Trophoblast cell (in vitro differentiated cells and primary cell): ENCODE data around the gene AKIRIN2.

Source experiments
- DNase-seq, 2 donors: peaks; one replicate each; pipeline ENCODE4 v3.0.0-alpha.2; 2016
- H2AFZ ChIP-seq: 2 replicates; pipeline ENCODE4 v1.6.1; 2013; ENCODE audit warnings: low read length, moderate library complexity, mild to moderate bottlenecking; ENCODE audit not compliant: insufficient read depth, poor library complexity
- H2AK5ac ChIP-seq: 2 replicates; pipeline ENCODE4 v1.6.1; 2013; ENCODE audit warnings: mild to moderate bottlenecking, low read length
- H2BK120ac ChIP-seq: 2 replicates; pipeline ENCODE4 v1.6.1; 2013; ENCODE audit warnings: low read length, mild to moderate bottlenecking, moderate library complexity; ENCODE audit not compliant: insufficient read depth, poor library complexity
- H2BK12ac ChIP-seq: 2 replicates; pipeline ENCODE4 v1.6.1; 2013; ENCODE audit warnings: mild to moderate bottlenecking, low read length, moderate library complexity
- H2BK5ac ChIP-seq: 2 replicates; pipeline ENCODE4 v1.6.1; 2013; ENCODE audit warnings: low read length, low read depth, moderate library complexity, mild to moderate bottlenecking; ENCODE audit not compliant: poor library complexity
- H3K14ac ChIP-seq: 2 replicates; pipeline ENCODE4 v1.6.1; 2013; ENCODE audit warnings: mild to moderate bottlenecking, low read length
- H3K18ac ChIP-seq: 2 replicates; pipeline ENCODE4 v1.6.1; 2013; ENCODE audit warnings: mild to moderate bottlenecking, low read length
- H3K23ac ChIP-seq: 2 replicates; pipeline ENCODE4 v1.6.1; 2013; ENCODE audit warnings: low read length
- H3K27ac ChIP-seq: 2 replicates; pipeline ENCODE4 v1.5.1; 2013; ENCODE audit warnings: low read depth, mild to moderate bottlenecking, inconsistent platforms, low read length, moderate library complexity
- H3K27me3 ChIP-seq: 2 replicates; pipeline ENCODE4 v1.6.1; 2013; ENCODE audit warnings: inconsistent platforms, mild to moderate bottlenecking, low read length, moderate library complexity; ENCODE audit not compliant: insufficient read depth
- H3K36me3 ChIP-seq, 2 experiments: 1 replicate in 1 of 2; 2 replicates in 1 of 2; pipeline ENCODE4 v1.6.1; 2013; ENCODE audit warnings: low read length in 2 of 2, mild to moderate bottlenecking in 2 of 2, moderate library complexity in 1 of 2; ENCODE audit not compliant: insufficient read depth in 2 of 2, control insufficient read depth in 1 of 2
- H3K4ac ChIP-seq: 2 replicates; pipeline ENCODE4 v1.6.1; 2013; ENCODE audit warnings: low read depth, mild to moderate bottlenecking, low read length, moderate library complexity
- H3K4me1 ChIP-seq, 2 experiments: 1 replicate in 1 of 2; 2 replicates in 1 of 2; pipeline ENCODE4 v1.6.1; 2013; ENCODE audit warnings: low read length in 2 of 2, mild to moderate bottlenecking in 2 of 2, moderate library complexity in 1 of 2; ENCODE audit not compliant: insufficient read depth in 2 of 2, control insufficient read depth in 1 of 2
- H3K4me2 ChIP-seq: 2 replicates; pipeline ENCODE4 v1.6.1; 2013; ENCODE audit warnings: inconsistent platforms, mild to moderate bottlenecking, low read length, moderate library complexity
- H3K4me3 ChIP-seq: 2 replicates; pipeline ENCODE4 v1.5.1; 2013; ENCODE audit warnings: mild to moderate bottlenecking, low read depth, low read length, inconsistent platforms
- H3K79me1 ChIP-seq: one replicate; pipeline ENCODE4 v1.6.1; 2013; ENCODE audit warnings: low read length
- H3K79me2 ChIP-seq: 2 replicates; pipeline ENCODE4 v1.6.1; 2013; ENCODE audit warnings: low read length, mild to moderate bottlenecking; ENCODE audit not compliant: control insufficient read depth, insufficient read depth, poor library complexity
- H3K9ac ChIP-seq: 2 replicates; pipeline ENCODE4 v1.6.1; 2013; ENCODE audit warnings: mild to moderate bottlenecking, low read length
- H3K9me3 ChIP-seq: 2 replicates; pipeline ENCODE4 v1.6.1; 2013; ENCODE audit warnings: low read depth, mild to moderate bottlenecking, control low read depth, inconsistent platforms, low read length; ENCODE audit not compliant: insufficient read depth
- H4K12ac ChIP-seq: 2 replicates; pipeline ENCODE4 v1.6.1; 2013; ENCODE audit warnings: low read depth, mild to moderate bottlenecking, low read length, moderate library complexity
- H4K8ac ChIP-seq: 2 replicates; pipeline ENCODE4 v1.6.1; 2013; ENCODE audit warnings: low read depth, mild to moderate bottlenecking, low read length, moderate library complexity
- H4K91ac ChIP-seq: one replicate; pipeline ENCODE4 v1.6.1; 2013; ENCODE audit warnings: low read depth, mild to moderate bottlenecking, low read length, moderate library complexity
- WGBS: extraction: QIAGEN DNeasy Blood & Tissue Kit; methylation state at CpG from one replicate; pipeline ENCODE4 v1.1.7; 2013; ENCODE audit warnings: missing lambda C conversion rate; ENCODE audit not compliant: insufficient read length, insufficient coverage; ENCODE audit errors: extremely low coverage; 5-methylcytosine and 5-hydroxymethylcytosine counted together

The AKIRIN2 gene

GRCh38 chr6:87736809-87737540 is 34.9 kb upstream of the AKIRIN2 start:
- no peak overlapping the region for H3K14ac ChIP-seq
- WGBS: 100% methylated on average over 2 of the region's 5 CpGs
- no peak overlapping the region for H3K4me2 ChIP-seq
- H3K79me2 ChIP-seq: no peaks in the 10 kb centered on the region
- no peak overlapping the region for H2AK5ac ChIP-seq
- H4K12ac ChIP-seq: no peak overlapping the region
- H3K36me3 ChIP-seq: no peaks in the 10 kb centered on the region
- peaks cover 0 to under 1% of the 10 kb centered on the region in 2 experiments for H3K4me1 ChIP-seq
- H3K9ac ChIP-seq: no peak overlapping the region
- H2BK12ac ChIP-seq: no peak overlapping the region
- H3K4me3 ChIP-seq: no peak overlapping the region
- H4K8ac ChIP-seq: no peak overlapping the region
- H3K18ac ChIP-seq: no peak overlapping the region
- H2AFZ ChIP-seq: no peak overlapping the region
- H2BK5ac ChIP-seq: no peak overlapping the region
- H3K79me1 ChIP-seq: no peaks in the 10 kb centered on the region
- H2BK120ac ChIP-seq: no peak overlapping the region
- no peak overlapping the region for H3K23ac ChIP-seq
- no peak overlapping the region for H4K91ac ChIP-seq
- H3K4ac ChIP-seq: no peak overlapping the region
- H3K27me3 ChIP-seq: no peaks in the 10 kb centered on the region
- DNase-seq: no peak
- H3K9me3 ChIP-seq: no peaks in the 10 kb centered on the region
- H3K27ac ChIP-seq: no peak overlapping the region

GRCh38 chr6:87731818-87732661 is 30.0 kb upstream of the AKIRIN2 start:
- no peaks in the 10 kb centered on the region for H3K27me3 ChIP-seq
- H2AK5ac ChIP-seq: no peak overlapping the region
- H3K79me1 ChIP-seq: no peaks in the 10 kb centered on the region
- H3K14ac ChIP-seq: no peak overlapping the region
- no peak overlapping the region for H4K12ac ChIP-seq
- H3K4me3 ChIP-seq: no peak overlapping the region
- H3K4me2 ChIP-seq: no peak overlapping the region
- no peak overlapping the region for H3K18ac ChIP-seq
- DNase-seq: peak; percentile 66 to 88
- no peaks in the 10 kb centered on the region for H3K79me2 ChIP-seq
- no peaks in the 10 kb centered on the region for H3K36me3 ChIP-seq
- no CpG with 5 or more reads among the region's 4 CpGs for WGBS
- H2BK12ac ChIP-seq: no peak overlapping the region
- no peak overlapping the region for H4K91ac ChIP-seq
- peaks cover 0 to 5% of the 10 kb centered on the region in 2 experiments for H3K4me1 ChIP-seq
- no peak overlapping the region for H3K9ac ChIP-seq
- no peak overlapping the region for H2BK5ac ChIP-seq
- H3K9me3 ChIP-seq: no peaks in the 10 kb centered on the region
- H3K4ac ChIP-seq: no peak overlapping the region
- no peak overlapping the region for H4K8ac ChIP-seq
- H2AFZ ChIP-seq: no peak overlapping the region
- H2BK120ac ChIP-seq: no peak overlapping the region
- no peak overlapping the region for H3K27ac ChIP-seq
- H3K23ac ChIP-seq: no peak overlapping the region

GRCh38 chr6:87731080-87731479 is 29.0 kb upstream of the AKIRIN2 start:
- no peaks in the 10 kb centered on the region for H3K79me2 ChIP-seq
- no peak for DNase-seq
- no peaks in the 10 kb centered on the region for H3K36me3 ChIP-seq
- H2BK12ac ChIP-seq: no peak overlapping the region
- no peak overlapping the region for H2AFZ ChIP-seq
- no peak overlapping the region for H4K91ac ChIP-seq
- no peak overlapping the region for H4K12ac ChIP-seq
- H3K18ac ChIP-seq: no peak overlapping the region
- no peak overlapping the region for H3K27ac ChIP-seq
- no peak overlapping the region for H4K8ac ChIP-seq
- no peak overlapping the region for H3K14ac ChIP-seq
- H3K4me2 ChIP-seq: no peak overlapping the region
- H3K4me1 ChIP-seq: peaks cover 0 to 5% of the 10 kb centered on the region in 2 experiments
- no peak overlapping the region for H2AK5ac ChIP-seq
- H3K4ac ChIP-seq: no peak overlapping the region
- no peak overlapping the region for H2BK120ac ChIP-seq
- H3K27me3 ChIP-seq: no peaks in the 10 kb centered on the region
- no peak overlapping the region for H3K23ac ChIP-seq
- no peaks in the 10 kb centered on the region for H3K79me1 ChIP-seq
- no peak overlapping the region for H3K4me3 ChIP-seq
- H3K9me3 ChIP-seq: no peaks in the 10 kb centered on the region
- H2BK5ac ChIP-seq: no peak overlapping the region
- no peak overlapping the region for H3K9ac ChIP-seq

GRCh38 chr6:87729965-87730719 is 28.1 kb upstream of the AKIRIN2 start:
- H4K8ac ChIP-seq: no peak overlapping the region
- no peaks in the 10 kb centered on the region for H3K9me3 ChIP-seq
- H3K4me3 ChIP-seq: no peak overlapping the region
- peaks cover 0 to 5% of the 10 kb centered on the region in 2 experiments for H3K4me1 ChIP-seq
- H3K4ac ChIP-seq: no peak overlapping the region
- WGBS: no CpG with 5 or more reads among the region's 6 CpGs
- no peak overlapping the region for H2AK5ac ChIP-seq
- no peak overlapping the region for H2BK12ac ChIP-seq
- H4K12ac ChIP-seq: no peak overlapping the region
- H2AFZ ChIP-seq: no peak overlapping the region
- H3K23ac ChIP-seq: no peak overlapping the region
- no peak overlapping the region for H4K91ac ChIP-seq
- no peak overlapping the region for H3K14ac ChIP-seq
- no peak overlapping the region for H2BK120ac ChIP-seq
- H3K27ac ChIP-seq: no peak overlapping the region
- no peaks in the 10 kb centered on the region for H3K36me3 ChIP-seq
- no peaks in the 10 kb centered on the region for H3K79me2 ChIP-seq
- no peak overlapping the region for H2BK5ac ChIP-seq
- no peak overlapping the region for H3K9ac ChIP-seq
- no peak overlapping the region for H3K18ac ChIP-seq
- DNase-seq: no peak
- no peak overlapping the region for H3K4me2 ChIP-seq
- no peaks in the 10 kb centered on the region for H3K27me3 ChIP-seq
- H3K79me1 ChIP-seq: no peaks in the 10 kb centered on the region
